Immature natural killer cell (primary cell): ENCODE results near the gene AIFM1. TPM values are rescaled to one million over a fixed set of nuclear protein-coding genes. Genes with fewer than 3 reads are reported as not detected.
"Not testable (repeated sequence)": the region's sequence is repeated elsewhere in the genome, so short reads cannot be mapped to it uniquely, and the experiment has no call there.

Source experiments
- DNase-seq, 3 donors: peaks; one replicate each; pipeline ENCODE4 v3.0.0; 2022; ENCODE audit warnings: mixed read lengths in 1 of 3
- H3K27ac Mint-ChIP-seq, 6 donors: one replicate each; pipeline ENCODE4 v1.8.0; 2020; ENCODE audit warnings: mixed read lengths in 6 of 6, mild to moderate bottlenecking in 5 of 6, inconsistent platforms in 4 of 6, moderate library complexity in 3 of 6
- H3K27me3 Mint-ChIP-seq, 3 donors: one replicate each; pipeline ENCODE4 v1.8.0; 2020 to 2021; ENCODE audit warnings: low read depth in 3 of 3, mild to moderate bottlenecking in 3 of 3, mixed read lengths in 3 of 3, moderate library complexity in 3 of 3, inconsistent platforms in 1 of 3
- H3K36me3 Mint-ChIP-seq, 3 donors: one replicate each; pipeline ENCODE4 v1.8.0; 2020; ENCODE audit warnings: mixed read lengths in 3 of 3, inconsistent platforms in 2 of 3, mild to moderate bottlenecking in 2 of 3
- H3K4me1 Mint-ChIP-seq, 2 donors: one replicate each; pipeline ENCODE4 v1.8.0; 2020; ENCODE audit warnings: inconsistent platforms in 2 of 2, mild to moderate bottlenecking in 2 of 2, mixed read lengths in 2 of 2, moderate library complexity in 1 of 2
- H3K4me3 Mint-ChIP-seq, 5 donors: one replicate each; pipeline ENCODE4 v1.8.0; 2020; ENCODE audit warnings: mild to moderate bottlenecking in 5 of 5, mixed read lengths in 5 of 5, inconsistent platforms in 3 of 5, moderate library complexity in 3 of 5
- H3K9me3 Mint-ChIP-seq, 6 donors: one replicate each; pipeline ENCODE4 v1.8.0; 2020; ENCODE audit warnings: mild to moderate bottlenecking in 6 of 6, mixed read lengths in 6 of 6, inconsistent platforms in 4 of 6, moderate library complexity in 3 of 6
- polyA plus RNA-seq, 3 donors: library from polyadenylated mRNA; unstranded; fragments of 300-500 nt; fragmentation: Illumina TruSeq; gene quantifications; one replicate each; pipeline ENCODE4 v1.2.3, GENCODE V29; 2021

The AIFM1 gene
- polyA plus RNA-seq, 3 donors from 2014 or later: 20.1 to 31.0 (median 29.0) TPM

- Mint-ChIP-seq H3K27ac (peak overlapping the region in 1 of 6 donors; percentile 36), H3K4me3 (peak overlapping the region; percentile 68 to 78 (median 73)), H3K27me3 (peaks cover 0 to 11% (median 2%) of the 10 kb centered on the region in 3 donors), H3K36me3 (peaks cover 0 to 6% (median 4%) of the 10 kb centered on the region in 3 donors), H3K4me1 (peaks cover 8 to 20% of the 10 kb centered on the region in 2 donors), H3K9me3 (no peaks in the 10 kb centered on the region)
- peak; percentile 68 to 74 (median 73) for DNase-seq
These were observed 44.7 kb downstream of the AIFM1 start for GRCh38 chrX:130120746-130121504.

- H3K9me3 Mint-ChIP-seq: no peaks in the 10 kb centered on the region
- DNase-seq: no peak
- peak overlapping the region in 3 of 6 donors; percentile 12 to 73 (median 19) for H3K27ac Mint-ChIP-seq
- peak overlapping the region; percentile 66 to 78 (median 73) for H3K4me3 Mint-ChIP-seq
- H3K27me3 Mint-ChIP-seq: peaks cover 0 to 11% (median 2%) of the 10 kb centered on the region in 3 donors
- H3K4me1 Mint-ChIP-seq: peaks cover 8 to 20% of the 10 kb centered on the region in 2 donors
- peaks cover 0 to 6% (median 4%) of the 10 kb centered on the region in 3 donors for H3K36me3 Mint-ChIP-seq
These were observed 45.3 kb downstream of the AIFM1 start for GRCh38 chrX:130120321-130120731.

GRCh38 chrX:130119312-130119898 is 46.2 kb downstream of the AIFM1 start:
- Mint-ChIP-seq H3K4me1 (peaks cover 8 to 20% of the 10 kb centered on the region in 2 donors), H3K27me3 (peaks cover 0 to 7% (median 2%) of the 10 kb centered on the region in 3 donors), H3K27ac (no peak overlapping the region), H3K4me3 (peak overlapping the region in 2 of 5 donors; percentile 73 to 74), H3K9me3 (no peaks in the 10 kb centered on the region), H3K36me3 (peaks cover 0 to 6% (median 0%) of the 10 kb centered on the region in 3 donors)
- DNase-seq: no peak

- peaks cover 8 to 20% of the 10 kb centered on the region in 2 donors for H3K4me1 Mint-ChIP-seq
- H3K9me3 Mint-ChIP-seq: no peaks in the 10 kb centered on the region
- peak overlapping the region in 1 of 6 donors; percentile 40 for H3K27ac Mint-ChIP-seq
- peaks cover 0 to 6% (median 0%) of the 10 kb centered on the region in 3 donors for H3K36me3 Mint-ChIP-seq
- H3K27me3 Mint-ChIP-seq: peaks cover 0 to 7% (median 2%) of the 10 kb centered on the region in 3 donors
- DNase-seq: no peak
- peak overlapping the region in 1 of 5 donors; percentile 51 for H3K4me3 Mint-ChIP-seq
These were observed 47.0 kb downstream of the AIFM1 start for GRCh38 chrX:130118441-130119311.

GRCh38 chrX:130117166-130117565 is 48.5 kb downstream of the AIFM1 start:
- no peak for DNase-seq
- no peak overlapping the region for H3K27ac Mint-ChIP-seq
- peaks cover 8 to 20% of the 10 kb centered on the region in 2 donors for H3K4me1 Mint-ChIP-seq
- H3K4me3 Mint-ChIP-seq: no peak overlapping the region
- H3K9me3 Mint-ChIP-seq: no peaks in the 10 kb centered on the region
- H3K27me3 Mint-ChIP-seq: peaks cover 0 to 2% (median 2%) of the 10 kb centered on the region in 3 donors
- no peaks in the 10 kb centered on the region for H3K36me3 Mint-ChIP-seq

- DNase-seq, H3K27me3 Mint-ChIP-seq, H3K36me3 Mint-ChIP-seq, H3K4me3 Mint-ChIP-seq, H3K9me3 Mint-ChIP-seq, H3K27ac Mint-ChIP-seq: not testable (repeated sequence)
- peaks cover 7 to 20% of the 10 kb centered on the region in 2 donors for H3K4me1 Mint-ChIP-seq
These were observed 50.3 kb downstream of the AIFM1 start for GRCh38 chrX:130115119-130115885.

- no peak for DNase-seq
- H3K4me3 Mint-ChIP-seq: no peak overlapping the region
- peak overlapping the region in 1 of 6 donors; percentile 17 for H3K27ac Mint-ChIP-seq
- H3K9me3 Mint-ChIP-seq: no peaks in the 10 kb centered on the region
- peaks cover 0 to 9% of the 10 kb centered on the region in 2 donors for H3K4me1 Mint-ChIP-seq
- H3K27me3 Mint-ChIP-seq: peaks cover 0 to 3% (median 2%) of the 10 kb centered on the region in 3 donors
- H3K36me3 Mint-ChIP-seq: no peaks in the 10 kb centered on the region
These were observed 51.5 kb downstream of the AIFM1 start for GRCh38 chrX:130114141-130114588.

GRCh38 chrX:130111220-130112154 is 54.2 kb downstream of the AIFM1 start:
- peak overlapping the region; percentile 48 to 76 (median 65) for H3K4me3 Mint-ChIP-seq
- no peaks in the 10 kb centered on the region for H3K36me3 Mint-ChIP-seq
- peaks cover 26 to 27% of the 10 kb centered on the region in 2 donors for H3K4me1 Mint-ChIP-seq
- peak overlapping the region in 4 of 6 donors; percentile 34 to 74 (median 60) for H3K27ac Mint-ChIP-seq
- DNase-seq: no peak
- H3K9me3 Mint-ChIP-seq: no peaks in the 10 kb centered on the region
- H3K27me3 Mint-ChIP-seq: peaks cover 0 to 6% (median 1%) of the 10 kb centered on the region in 3 donors

GRCh38 chrX:130110379-130111219 is 55.0 kb downstream of the AIFM1 start, which contains the start of gene ELF4:
ELF4 (minus strand) TSS chrX:130110497; CDS start chrX:130081330, 29,167 bp downstream.
- Mint-ChIP-seq H3K4me1 (peaks cover 35 to 36% of the 10 kb centered on the region in 2 donors), H3K27ac (peak within 1 kb of the TSS; percentile 85 to 93 (median 92)), H3K9me3 (no peaks in the 10 kb centered on the region), H3K27me3 (peaks cover 0 to 6% (median 1%) of the 10 kb centered on the region in 3 donors), H3K4me3 (peak within 1 kb of the TSS; percentile 88 to 92 (median 91)), H3K36me3 (no peaks in the 10 kb centered on the region)
- peak; percentile 56 to 61 (median 57) for DNase-seq

GRCh38 chrX:130109429-130110378 is 55.9 kb downstream of the AIFM1 start:
- peak overlapping the region; percentile 85 to 93 (median 92) for H3K27ac Mint-ChIP-seq
- DNase-seq: no peak
- peaks cover 44 to 45% of the 10 kb centered on the region in 2 donors for H3K4me1 Mint-ChIP-seq
- H3K9me3 Mint-ChIP-seq: no peaks in the 10 kb centered on the region
- H3K4me3 Mint-ChIP-seq: peak overlapping the region; percentile 88 to 92 (median 91)
- H3K27me3 Mint-ChIP-seq: peaks cover 0 to 6% (median 1%) of the 10 kb centered on the region in 3 donors
- no peaks in the 10 kb centered on the region for H3K36me3 Mint-ChIP-seq
